Measurements from ENCODE around the gene MBNL1. TPM values are rescaled to one million over a fixed set of nuclear protein-coding genes. Genes with fewer than 3 reads are reported as not detected.

MBNL1 gene
- polyA plus RNA-seq, 3 donors = 190 to 204 (median 191) TPM

DNA sequence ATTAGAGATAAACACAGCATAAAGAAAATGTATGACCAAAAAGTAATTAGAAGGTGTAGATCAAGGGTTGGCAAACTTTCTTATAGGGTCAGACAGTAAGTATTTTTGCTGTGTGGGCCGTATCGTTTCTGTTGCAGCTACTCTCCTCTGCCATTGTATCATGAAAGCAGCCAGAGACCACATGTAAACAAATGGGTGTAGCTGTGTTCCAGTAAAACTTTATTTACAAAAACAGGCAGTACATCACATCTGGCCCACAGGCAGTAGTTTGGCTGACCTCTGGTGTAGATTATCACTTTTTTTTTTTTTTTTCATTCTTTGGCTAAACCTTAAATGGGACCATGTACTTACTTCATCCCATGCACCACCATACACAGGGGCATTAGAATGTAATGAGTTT is 190.8 kb downstream of the MBNL1 start:
- Mint-ChIP-seq H3K4me3 (no peak overlapping the region), H3K4me1 (peaks cover 12% of the 10 kb centered on the region), H3K27ac (peak overlapping the region in 3 of 7 donors; percentile 42 to 52 (median 50)), H3K9me3 (no peaks in the 10 kb centered on the region), H3K27me3 (ENCODE audit: low read depth in 3 of 3) (no peaks in the 10 kb centered on the region), H3K36me3 (peaks cover 51 to 70% of the 10 kb centered on the region in 2 donors)
- Histone ChIP-seq H3K79me2 (ENCODE audit: insufficient read depth, low read length) (peaks cover 36% of the 10 kb centered on the region), H3K9me3 (replicated peaks in 1 of 2; ENCODE audit: control insufficient read depth in 1 of 2, insufficient read depth in 1 of 2, low read length in 2 of 2) (no peaks in the 10 kb centered on the region), H3K36me3 (replicated peaks in 1 of 2; ENCODE audit: control insufficient read depth in 1 of 2, insufficient read depth in 2 of 2, low read length in 2 of 2) (peaks cover 88 to 91% of the 10 kb centered on the region in 2 donors), H3K4me1 (ENCODE audit: control insufficient read depth in 1 of 2, insufficient read depth in 2 of 2, low read length in 2 of 2) (peaks cover 0 to 2% of the 10 kb centered on the region in 2 donors), H3K4me3 (replicated peaks in 1 of 3; ENCODE audit: low read depth in 2 of 3, low read length in 3 of 3) (no peak overlapping the region), H2AFZ (ENCODE audit: insufficient read depth, low read depth, low read length, poor library complexity, severe bottlenecking) (no peak overlapping the region), H3K4me2 (replicated peaks; ENCODE audit: extremely low read depth, low read length, poor library complexity, severe bottlenecking) (no peak overlapping the region), H4K20me1 (ENCODE audit: insufficient read depth, low read length) (peaks cover 83% of the 10 kb centered on the region), H3K27ac (ENCODE audit: low read depth in 1 of 2, low read length in 2 of 2) (peak overlapping the region in 1 of 2 donors; percentile 26), H3K27me3 (ENCODE audit: control insufficient read depth in 2 of 2, insufficient read depth in 2 of 2, low read length in 2 of 2) (no peaks in the 10 kb centered on the region), H3K9ac (ENCODE audit: insufficient read depth, low read length, poor library complexity, severe bottlenecking) (no peak overlapping the region)
- TF ChIP-seq, protein P1, sequence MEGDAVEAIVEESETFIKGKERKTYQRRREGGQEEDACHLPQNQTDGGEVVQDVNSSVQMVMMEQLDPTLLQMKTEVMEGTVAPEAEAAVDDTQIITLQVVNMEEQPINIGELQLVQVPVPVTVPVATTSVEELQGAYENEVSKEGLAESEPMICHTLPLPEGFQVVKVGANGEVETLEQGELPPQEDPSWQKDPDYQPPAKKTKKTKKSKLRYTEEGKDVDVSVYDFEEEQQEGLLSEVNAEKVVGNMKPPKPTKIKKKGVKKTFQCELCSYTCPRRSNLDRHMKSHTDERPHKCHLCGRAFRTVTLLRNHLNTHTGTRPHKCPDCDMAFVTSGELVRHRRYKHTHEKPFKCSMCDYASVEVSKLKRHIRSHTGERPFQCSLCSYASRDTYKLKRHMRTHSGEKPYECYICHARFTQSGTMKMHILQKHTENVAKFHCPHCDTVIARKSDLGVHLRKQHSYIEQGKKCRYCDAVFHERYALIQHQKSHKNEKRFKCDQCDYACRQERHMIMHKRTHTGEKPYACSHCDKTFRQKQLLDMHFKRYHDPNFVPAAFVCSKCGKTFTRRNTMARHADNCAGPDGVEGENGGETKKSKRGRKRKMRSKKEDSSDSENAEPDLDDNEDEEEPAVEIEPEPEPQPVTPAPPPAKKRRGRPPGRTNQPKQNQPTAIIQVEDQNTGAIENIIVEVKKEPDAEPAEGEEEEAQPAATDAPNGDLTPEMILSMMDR (IDR thresholded peaks at IDR 0.05) = no peak
- intact Hi-C loops (cut with micrococcal nuclease) = no loop called here
- 100% methylated on average over 2 of the region's 2 CpGs for WGBS (ENCODE audit: insufficient coverage)
- no peak for DNase-seq

DNA sequence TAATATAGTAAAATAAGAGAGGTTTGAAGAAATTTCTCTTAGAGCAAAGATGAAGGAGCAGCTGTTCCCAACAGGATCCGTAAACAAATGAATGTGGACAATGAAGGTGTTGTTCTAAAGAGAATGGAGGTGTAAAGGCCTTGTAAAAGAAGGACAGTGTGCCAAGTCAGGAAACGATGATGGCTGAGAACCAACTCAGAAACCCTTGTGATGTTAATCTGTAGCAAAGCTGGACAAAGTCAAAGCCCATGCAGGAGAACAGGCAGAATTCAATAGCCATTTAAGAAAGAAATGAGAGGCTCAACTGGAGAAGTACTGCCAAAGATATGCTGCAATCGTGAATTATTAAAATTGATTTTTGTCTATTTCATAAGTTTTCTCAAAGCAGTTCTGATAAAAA is 192.2 kb downstream of the MBNL1 start:
- Histone ChIP-seq H3K4me1 (ENCODE audit: control insufficient read depth in 1 of 2, insufficient read depth in 2 of 2, low read length in 2 of 2) (peaks cover 0 to 2% of the 10 kb centered on the region in 2 donors), H3K79me2 (ENCODE audit: insufficient read depth, low read length) (peaks cover 23% of the 10 kb centered on the region), H3K27me3 (ENCODE audit: control insufficient read depth in 2 of 2, insufficient read depth in 2 of 2, low read length in 2 of 2) (no peaks in the 10 kb centered on the region), H3K9me3 (replicated peaks in 1 of 2; ENCODE audit: control insufficient read depth in 1 of 2, insufficient read depth in 1 of 2, low read length in 2 of 2) (no peaks in the 10 kb centered on the region), H3K36me3 (replicated peaks in 1 of 2; ENCODE audit: control insufficient read depth in 1 of 2, insufficient read depth in 2 of 2, low read length in 2 of 2) (peaks cover 89 to 93% of the 10 kb centered on the region in 2 donors), H4K20me1 (ENCODE audit: insufficient read depth, low read length) (peaks cover 82% of the 10 kb centered on the region), H3K4me2 (replicated peaks; ENCODE audit: extremely low read depth, low read length, poor library complexity, severe bottlenecking) (no peak overlapping the region), H3K4me3 (replicated peaks in 1 of 3; ENCODE audit: low read depth in 2 of 3, low read length in 3 of 3) (no peak overlapping the region), H2AFZ (ENCODE audit: insufficient read depth, low read depth, low read length, poor library complexity, severe bottlenecking) (no peak overlapping the region), H3K27ac (ENCODE audit: low read depth in 1 of 2, low read length in 2 of 2) (peak overlapping the region in 1 of 2 donors; percentile 51), H3K9ac (ENCODE audit: insufficient read depth, low read length, poor library complexity, severe bottlenecking) (no peak overlapping the region)
- Mint-ChIP-seq H3K4me3 (no peak overlapping the region), H3K27me3 (ENCODE audit: low read depth in 3 of 3) (no peaks in the 10 kb centered on the region), H3K9me3 (no peaks in the 10 kb centered on the region), H3K36me3 (peaks cover 55 to 72% of the 10 kb centered on the region in 2 donors), H3K4me1 (peaks cover 12% of the 10 kb centered on the region), H3K27ac (peak overlapping the region in 4 of 7 donors; percentile 7 to 67 (median 31))
- intact Hi-C loops (cut with micrococcal nuclease) = no loop called here
- TF ChIP-seq, protein P1 (IDR thresholded peaks at IDR 0.05) = no peak
- no peak for DNase-seq
- 87% methylated on average over 3 of the region's 3 CpGs for WGBS (ENCODE audit: insufficient coverage)
